HT1080 (cell line): ENCODE results near the gene NRARP. TPM values are rescaled to one million over a fixed set of nuclear protein-coding genes. Genes with fewer than 3 reads are reported as not detected.
A peak's percentile ranks its signal among the peaks of the same experiment; 100 is the strongest.
"Not testable (repeated sequence)": the region's sequence is repeated elsewhere in the genome, so short reads cannot be mapped to it uniquely, and the experiment has no call there.

Source experiments
- DNase-seq: peaks from one replicate; pipeline ENCODE4 v3.0.0-alpha.2; 2015; ENCODE audit warnings: low read depth
- total RNA-seq: library from RNA; depleted of rRNA; stranded (reverse); fragments of >200 nt; shearing (Covaris generic); gene quantifications from 2 replicates; pipeline ENCODE4 v1.2.3, GENCODE V29; 2014

Gene NRARP
- total RNA-seq, 1 experiment from 2014 or later = 0.90 TPM

GRCh38 chr9:137265496-137266161, 36.4 kb downstream of the NRARP start:
- DNase-seq = no peak

GRCh38 chr9:137264067-137264466, 38.0 kb downstream of the NRARP start:
- no peak for DNase-seq

GRCh38 chr9:137263506-137263905, 38.6 kb downstream of the NRARP start:
- DNase-seq = no peak

GRCh38 chr9:137262909-137263285, 39.2 kb downstream of the NRARP start:
- DNase-seq = no peak

GRCh38 chr9:137262173-137262908, 39.7 kb downstream of the NRARP start:
- not testable (repeated sequence) for DNase-seq

- DNase-seq = no peak
Observed at GRCh38 chr9:137256856-137257255, 45.2 kb downstream of the NRARP start.

GRCh38 chr9:137256362-137256761, 45.7 kb downstream of the NRARP start:
- no peak for DNase-seq

- DNase-seq = peak; percentile 38
Observed at GRCh38 chr9:137255448-137256114, 46.5 kb downstream of the NRARP start.

GRCh38 chr9:137254624-137255447, 47.2 kb downstream of the NRARP start, which contains the start of gene NELFB:
NELFB (plus strand) TSS chr9:137255327.
- DNase-seq = peak; percentile 76

- no peak for DNase-seq
Observed at GRCh38 chr9:137253717-137254623, 48.1 kb downstream of the NRARP start.

- DNase-seq = no peak
Observed at GRCh38 chr9:137252555-137253506, 49.2 kb downstream of the NRARP start.

- DNase-seq = no peak
Observed at GRCh38 chr9:137251490-137252268, 50.4 kb downstream of the NRARP start.

GRCh38 chr9:137251194-137251461, 50.9 kb downstream of the NRARP start, which contains the start of gene STPG3:
STPG3 (plus strand) TSS chr9:137251286; CDS start chr9:137251287, 1 bp downstream.
- DNase-seq = no peak

- no peak for DNase-seq
Observed at GRCh38 chr9:137250329-137251193, 51.5 kb downstream of the NRARP start.
